Panc1 (cell line): ENCODE measurements around the gene AK4. TPM values are rescaled to one million over a fixed set of nuclear protein-coding genes. Genes with fewer than 3 reads are reported as not detected.

ENCODE experiments used
- ATAC-seq: fragments of 200-7000 bp; cut with Tn5 transposase; 2 replicates; pipeline ENCODE4 v1.9.1; 2020; ENCODE audit warnings: mild to moderate bottlenecking, moderate library complexity
- BruUV-seq: library from RNA; stranded (reverse); fragments of 400-500 nt; replicated peaks from 2 replicates; lab custom pipeline; 2021; lab: Mats Ljungman, UMichigan
- CTCF ChIA-PET: fragments of 300-600 bp; sonication (Branson Sonifier 250); formaldehyde crosslinking; loops from one replicate; lab custom pipeline; 2022; ENCODE audit warnings: antibody characterized with exemption; lab: Charles Lee
- POLR2A ChIA-PET: fragments of 300-600 bp; sonication (Branson Sonifier 250); formaldehyde crosslinking; loops from one replicate; lab custom pipeline; 2022; ENCODE audit warnings: antibody characterized with exemption; lab: Charles Lee
- DNase-seq: peaks from one replicate; pipeline ENCODE4 v3.0.0-alpha.2; 2010; ENCODE audit warnings: low read depth, low spot score
- H3K27ac ChIP-seq: 2 replicates; pipeline ENCODE4 v1.5.1; 2011; ENCODE audit warnings: mild to moderate bottlenecking, low read length, inconsistent platforms
- H3K27me3 ChIP-seq: fragments of 200-500 bp; sonication (Bioruptor generic); 2 replicates; pipeline ENCODE4 v1.6.0; 2014; ENCODE audit warnings: low read length, inconsistent platforms; ENCODE audit not compliant: control insufficient read depth, insufficient read depth
- H3K36me3 ChIP-seq: fragments of 200-500 bp; sonication (Bioruptor generic); 2 replicates; pipeline ENCODE4 v1.5.1; 2014; ENCODE audit warnings: inconsistent platforms, mild to moderate bottlenecking, low read length, moderate library complexity; ENCODE audit not compliant: control insufficient read depth, insufficient read depth
- H3K4me1 ChIP-seq: 2 replicates; pipeline ENCODE4 v1.5.1; 2011; ENCODE audit warnings: inconsistent platforms, mild to moderate bottlenecking, low read length, moderate library complexity; ENCODE audit not compliant: control insufficient read depth, insufficient read depth
- H3K4me3 ChIP-seq, 2 experiments: 2 replicates each; pipeline ENCODE4 v1.5.1; 2011 to 2012; ENCODE audit warnings: low read depth in 2 of 2, low read length in 2 of 2, mild to moderate bottlenecking in 2 of 2, inconsistent platforms in 1 of 2, moderate library complexity in 1 of 2
- H3K9me3 ChIP-seq: fragments of 200-500 bp; sonication (Bioruptor generic); 2 replicates; pipeline ENCODE4 v1.5.1; 2014; ENCODE audit warnings: low read depth, mild to moderate bottlenecking, inconsistent platforms, low read length, moderate library complexity; ENCODE audit not compliant: control insufficient read depth, insufficient read depth
- CTCF ChIP-seq: fragments of 450-650 bp; IDR thresholded peaks from 2 replicates; pipeline ENCODE4 v1.5.1; 2017; ENCODE audit warnings: mild to moderate bottlenecking
- POLR2AphosphoS5 ChIP-seq: IDR thresholded peaks from 2 replicates; pipeline ENCODE4 v1.6.1; 2012; ENCODE audit warnings: mild to moderate bottlenecking, low read depth, low read length, moderate library complexity
- SIN3A ChIP-seq: IDR thresholded peaks from 2 replicates; pipeline ENCODE4 v1.6.1; 2012; ENCODE audit warnings: low read depth, mild to moderate bottlenecking, low read length, moderate library complexity, borderline replicate concordance; ENCODE audit not compliant: insufficient read depth
- TCF7L2 ChIP-seq: IDR thresholded peaks from 2 replicates; pipeline ENCODE4 v1.6.1; 2011; ENCODE audit warnings: mild to moderate bottlenecking, low read depth, low read length, inconsistent platforms
- in situ Hi-C: cut with HindIII; loops from 2 replicates; pipeline ENCODE4 v1.10.0; 2016; ENCODE audit warnings: low sequenced_read_pairs, low pct_unique_long_range_greater_than_20kb
- intact Hi-C: fragments of 100-400 bp; cut with micrococcal nuclease; formaldehyde crosslinking; loops from one replicate; pipeline ENCODE4 v1.10.0; 2022; ENCODE audit not compliant: unreplicated experiment
- total RNA-seq: library from RNA; stranded (reverse); gene quantifications from one replicate; pipeline ENCODE4 v1.2.1, GENCODE V29; 2021; ENCODE audit not compliant: unreplicated experiment
- TF ChIP-seq, protein P1 (sequence below), 2 experiments: IDR thresholded peaks; 2 replicates each; pipeline ENCODE4 v1.6.1; 2011 to 2012; ENCODE audit warnings: low read depth in 2 of 2, control low read depth in 1 of 2, low read length in 1 of 2, mild to moderate bottlenecking in 1 of 2, moderate library complexity in 1 of 2; ENCODE audit not compliant: insufficient read depth in 1 of 2

The AK4 gene
- total RNA-seq, 1 experiment from 2014 or later: 26.8 TPM

- POLR2A ChIA-PET: no interaction called here
- no peak for TF ChIP-seq SIN3A
- TF ChIP-seq CTCF: no peak
- no peak for TF ChIP-seq POLR2AphosphoS5
- no peak for TF ChIP-seq TCF7L2
- TF ChIP-seq, protein P1, sequence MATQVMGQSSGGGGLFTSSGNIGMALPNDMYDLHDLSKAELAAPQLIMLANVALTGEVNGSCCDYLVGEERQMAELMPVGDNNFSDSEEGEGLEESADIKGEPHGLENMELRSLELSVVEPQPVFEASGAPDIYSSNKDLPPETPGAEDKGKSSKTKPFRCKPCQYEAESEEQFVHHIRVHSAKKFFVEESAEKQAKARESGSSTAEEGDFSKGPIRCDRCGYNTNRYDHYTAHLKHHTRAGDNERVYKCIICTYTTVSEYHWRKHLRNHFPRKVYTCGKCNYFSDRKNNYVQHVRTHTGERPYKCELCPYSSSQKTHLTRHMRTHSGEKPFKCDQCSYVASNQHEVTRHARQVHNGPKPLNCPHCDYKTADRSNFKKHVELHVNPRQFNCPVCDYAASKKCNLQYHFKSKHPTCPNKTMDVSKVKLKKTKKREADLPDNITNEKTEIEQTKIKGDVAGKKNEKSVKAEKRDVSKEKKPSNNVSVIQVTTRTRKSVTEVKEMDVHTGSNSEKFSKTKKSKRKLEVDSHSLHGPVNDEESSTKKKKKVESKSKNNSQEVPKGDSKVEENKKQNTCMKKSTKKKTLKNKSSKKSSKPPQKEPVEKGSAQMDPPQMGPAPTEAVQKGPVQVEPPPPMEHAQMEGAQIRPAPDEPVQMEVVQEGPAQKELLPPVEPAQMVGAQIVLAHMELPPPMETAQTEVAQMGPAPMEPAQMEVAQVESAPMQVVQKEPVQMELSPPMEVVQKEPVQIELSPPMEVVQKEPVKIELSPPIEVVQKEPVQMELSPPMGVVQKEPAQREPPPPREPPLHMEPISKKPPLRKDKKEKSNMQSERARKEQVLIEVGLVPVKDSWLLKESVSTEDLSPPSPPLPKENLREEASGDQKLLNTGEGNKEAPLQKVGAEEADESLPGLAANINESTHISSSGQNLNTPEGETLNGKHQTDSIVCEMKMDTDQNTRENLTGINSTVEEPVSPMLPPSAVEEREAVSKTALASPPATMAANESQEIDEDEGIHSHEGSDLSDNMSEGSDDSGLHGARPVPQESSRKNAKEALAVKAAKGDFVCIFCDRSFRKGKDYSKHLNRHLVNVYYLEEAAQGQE (IDR thresholded peaks at IDR 0.05; ENCODE audit: insufficient read depth in 1 of 2, low read depth in 2 of 2, low read length in 1 of 2): no peak
- in situ Hi-C loops (no loop called here), intact Hi-C loops (no loop called here)
- DNase-seq: no peak
- no peaks in the 10 kb centered on the region for H3K9me3 ChIP-seq
- no peak overlapping the region for H3K4me3 ChIP-seq
- H3K27ac ChIP-seq: no peak overlapping the region
- CTCF ChIA-PET: no interaction called here
- no TSS peak for BruUV-seq
- no peak for ATAC-seq
- H3K36me3 ChIP-seq: no peaks in the 10 kb centered on the region
- H3K27me3 ChIP-seq: peaks cover 13% of the 10 kb centered on the region
- H3K4me1 ChIP-seq: 0 out of 2 replicates have a peak, but pooled peaks cover 3% of the 10 kb centered on the region
These were observed 2.1 kb downstream of the AK4 start for GRCh38 chr1:65150108-65150463.

DNA sequence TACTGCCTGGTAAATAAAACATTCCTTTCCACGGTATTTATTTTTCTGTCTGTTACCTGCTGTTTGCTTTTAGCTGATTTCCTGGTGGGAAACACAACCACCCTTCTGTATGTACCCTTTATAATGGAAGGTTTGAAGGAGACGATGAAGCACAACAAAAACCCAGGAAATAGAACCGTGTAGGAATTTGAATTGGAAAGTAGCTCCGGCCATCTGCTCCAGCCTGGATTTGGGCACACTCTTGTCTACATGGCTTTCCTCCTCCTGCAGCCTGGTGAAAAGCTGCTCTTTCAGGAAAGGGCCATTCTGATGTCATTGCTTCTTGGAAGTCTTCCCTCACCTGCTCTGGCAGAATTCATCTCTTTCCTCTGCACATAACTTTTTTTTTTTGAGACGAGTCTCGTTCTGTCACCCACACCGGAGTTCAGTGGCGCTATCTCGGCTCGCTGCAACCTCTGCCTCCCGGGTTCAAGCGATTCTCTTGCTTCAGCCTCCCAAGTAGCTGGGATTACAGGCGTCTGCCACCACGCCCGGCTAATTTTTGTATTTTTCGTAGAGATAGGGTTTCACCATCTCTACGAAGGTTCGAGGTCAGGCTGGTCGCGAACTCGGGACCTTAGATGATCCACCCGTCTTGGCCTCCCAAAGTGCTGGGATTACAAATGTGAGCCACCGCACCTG, 2.7 kb downstream of the AK4 start:
- Histone ChIP-seq H3K4me1 (0 out of 2 replicates have a peak, but pooled peaks cover 3% of the 10 kb centered on the region), H3K9me3 (no peaks in the 10 kb centered on the region), H3K27ac (no peak overlapping the region), H3K27me3 (peaks cover 12% of the 10 kb centered on the region), H3K36me3 (no peaks in the 10 kb centered on the region), H3K4me3 (no peak overlapping the region)
- in situ Hi-C loops: no loop called here
- no peak for DNase-seq
- ChIA-PET CTCF (no interaction called here), POLR2A (no interaction called here)
- intact Hi-C loops: no loop called here
- ATAC-seq: no peak
- BruUV-seq: no TSS peak
- no peak for TF ChIP-seq SIN3A
- TF ChIP-seq POLR2AphosphoS5: no peak
- TF ChIP-seq, protein P1 (IDR thresholded peaks at IDR 0.05; ENCODE audit: insufficient read depth in 1 of 2, low read depth in 2 of 2, low read length in 1 of 2): no peak
- TF ChIP-seq CTCF: no peak
- no peak for TF ChIP-seq TCF7L2
